Astrocyte (in vitro differentiated cells and primary cell): Measurements from ENCODE around the gene OLFM2.

ENCODE experiments used
- CTCF ChIP-seq: IDR thresholded peaks from 2 replicates; pipeline ENCODE4 v1.5.1; 2011; ENCODE audit warnings: low read depth, mild to moderate bottlenecking, inconsistent platforms, low read length, moderate library complexity; ENCODE audit not compliant: insufficient read depth
- EZH2 ChIP-seq: IDR thresholded peaks from 2 replicates; pipeline ENCODE4 v1.6.1; 2012; ENCODE audit warnings: mild to moderate bottlenecking, low read length, inconsistent platforms; ENCODE audit not compliant: insufficient read depth

DNA sequence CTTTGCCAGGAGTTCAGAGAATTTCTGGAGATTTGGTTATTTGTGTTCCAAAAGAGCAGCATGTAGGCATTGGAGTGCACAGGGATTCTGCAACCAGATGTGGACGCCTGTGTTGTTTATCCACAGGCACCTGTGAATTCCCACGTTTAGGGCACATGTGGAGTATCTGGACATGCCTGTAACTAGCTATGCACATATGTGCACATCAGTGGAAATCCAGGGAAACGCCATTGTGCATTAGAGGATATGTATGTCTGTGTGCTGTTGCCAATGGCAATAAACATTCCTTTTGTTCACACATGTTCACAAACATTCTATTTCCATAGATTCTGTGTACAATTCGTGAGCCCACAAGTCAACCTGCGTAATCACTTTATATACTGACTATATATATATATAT lies 34.7 kb downstream of the OLFM2 start:
- no peak for TF ChIP-seq CTCF
- no peak for TF ChIP-seq EZH2
